Measurements from ENCODE around the gene DDX39B.

The DDX39B gene

DNA sequence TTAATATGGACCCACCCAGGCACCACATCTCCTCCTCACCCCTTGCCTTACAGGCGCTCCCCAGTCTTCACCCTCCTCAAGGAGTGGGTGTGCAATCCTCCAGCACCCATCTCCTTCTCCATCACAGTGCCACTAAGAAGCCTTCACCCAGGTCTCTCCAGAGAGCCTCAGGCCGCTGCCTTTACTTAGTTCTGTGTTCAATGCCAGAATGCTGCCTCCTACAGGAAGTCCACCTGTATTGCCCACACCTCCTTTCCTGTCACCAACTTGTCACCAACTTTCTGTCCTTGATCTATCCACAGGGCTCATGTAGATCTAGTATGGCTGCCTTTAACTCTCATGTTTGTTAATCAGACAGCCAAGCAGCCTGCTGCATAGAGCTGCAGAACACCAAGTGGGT, 43.7 kb upstream of the DDX39B start:
- H3K4me3 ChIP-seq (ENCODE audit: low read depth, low read length), result no peak overlapping the region
- peak; percentile 83 for DNase-seq (ENCODE audit: low read depth)
- TF ChIP-seq, protein P1, sequence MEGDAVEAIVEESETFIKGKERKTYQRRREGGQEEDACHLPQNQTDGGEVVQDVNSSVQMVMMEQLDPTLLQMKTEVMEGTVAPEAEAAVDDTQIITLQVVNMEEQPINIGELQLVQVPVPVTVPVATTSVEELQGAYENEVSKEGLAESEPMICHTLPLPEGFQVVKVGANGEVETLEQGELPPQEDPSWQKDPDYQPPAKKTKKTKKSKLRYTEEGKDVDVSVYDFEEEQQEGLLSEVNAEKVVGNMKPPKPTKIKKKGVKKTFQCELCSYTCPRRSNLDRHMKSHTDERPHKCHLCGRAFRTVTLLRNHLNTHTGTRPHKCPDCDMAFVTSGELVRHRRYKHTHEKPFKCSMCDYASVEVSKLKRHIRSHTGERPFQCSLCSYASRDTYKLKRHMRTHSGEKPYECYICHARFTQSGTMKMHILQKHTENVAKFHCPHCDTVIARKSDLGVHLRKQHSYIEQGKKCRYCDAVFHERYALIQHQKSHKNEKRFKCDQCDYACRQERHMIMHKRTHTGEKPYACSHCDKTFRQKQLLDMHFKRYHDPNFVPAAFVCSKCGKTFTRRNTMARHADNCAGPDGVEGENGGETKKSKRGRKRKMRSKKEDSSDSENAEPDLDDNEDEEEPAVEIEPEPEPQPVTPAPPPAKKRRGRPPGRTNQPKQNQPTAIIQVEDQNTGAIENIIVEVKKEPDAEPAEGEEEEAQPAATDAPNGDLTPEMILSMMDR (IDR thresholded peaks at IDR 0.05; ENCODE audit: insufficient read depth, low read depth, low read length, missing control alignments), result peak; percentile 62

DNA sequence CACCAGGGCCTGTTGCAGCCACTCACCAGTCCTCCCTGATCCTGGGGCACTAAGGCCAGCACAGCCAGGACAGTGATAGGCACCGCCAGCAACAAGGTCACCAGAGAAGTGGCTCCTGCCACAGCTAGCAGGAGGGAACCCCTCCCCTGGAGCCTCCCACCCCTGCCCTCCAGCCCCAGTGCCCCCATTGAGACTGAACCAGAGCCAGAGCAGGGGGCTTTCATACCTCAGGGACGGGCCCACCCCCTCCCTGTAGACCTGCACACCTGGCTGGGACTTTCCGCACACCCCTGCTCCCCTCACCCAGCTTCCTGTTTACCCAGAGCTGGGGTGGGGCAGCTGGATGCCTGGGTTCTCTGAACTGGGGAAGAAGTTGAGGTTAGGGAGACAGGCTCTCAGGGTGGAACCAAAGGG, 40.4 kb upstream of the DDX39B start, which contains the start of gene LTB:
Gene LTB, minus strand, starts transcription at position 195 of the 414 bp plus-strand sequence. Its CDS starts 7 bp downstream, at position 188.
- TF ChIP-seq, protein P1 (IDR thresholded peaks at IDR 0.05; ENCODE audit: insufficient read depth, low read depth, low read length, missing control alignments), result no peak
- peak within 1 kb of the TSS; percentile 84 for H3K4me3 ChIP-seq (ENCODE audit: low read depth, low read length)
- peak; percentile 55 for DNase-seq (ENCODE audit: low read depth)

DNA sequence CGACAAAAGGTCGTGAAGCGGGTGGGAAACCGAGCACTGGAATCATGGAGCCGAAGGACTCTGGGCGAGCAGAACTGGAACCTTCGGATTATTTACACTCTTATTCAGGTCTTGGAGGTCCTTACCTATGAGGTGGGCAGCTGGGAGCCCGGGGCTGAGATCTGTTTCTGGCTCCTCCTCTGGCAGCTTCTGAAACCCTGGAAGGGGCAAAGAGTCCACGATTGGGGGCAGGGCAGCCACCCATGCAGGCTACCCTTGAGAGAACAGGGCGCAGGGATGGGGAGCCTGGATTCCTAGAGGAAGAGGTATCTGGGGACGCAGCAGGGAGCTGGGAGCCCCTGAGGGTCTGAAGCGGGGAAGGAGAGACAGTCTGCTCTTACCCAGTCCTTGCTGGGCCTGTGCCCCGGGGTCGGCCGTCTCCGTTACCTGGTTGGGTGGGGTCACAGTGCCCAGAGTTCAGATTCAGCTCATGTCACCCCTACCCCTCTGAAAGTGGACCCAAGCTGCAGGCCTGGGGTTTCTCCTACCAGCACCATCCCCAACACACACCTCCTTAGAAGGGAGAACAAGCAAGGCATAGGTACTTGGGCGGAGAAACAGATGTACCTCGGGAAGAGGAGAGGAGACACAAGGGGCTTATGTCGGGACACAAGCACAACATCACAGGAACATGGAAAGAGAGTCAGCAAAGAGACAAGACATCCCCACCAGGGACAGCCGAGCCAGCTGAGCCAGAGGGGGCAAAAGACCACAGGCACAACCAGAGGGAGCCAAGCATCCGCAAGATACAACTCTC, 39.8 kb upstream of the DDX39B start:
- DNase-seq (ENCODE audit: low read depth), result no peak
- peak overlapping the region; percentile 84 for H3K4me3 ChIP-seq (ENCODE audit: low read depth, low read length)
- TF ChIP-seq, protein P1 (IDR thresholded peaks at IDR 0.05; ENCODE audit: insufficient read depth, low read depth, low read length, missing control alignments), result no peak

DNA sequence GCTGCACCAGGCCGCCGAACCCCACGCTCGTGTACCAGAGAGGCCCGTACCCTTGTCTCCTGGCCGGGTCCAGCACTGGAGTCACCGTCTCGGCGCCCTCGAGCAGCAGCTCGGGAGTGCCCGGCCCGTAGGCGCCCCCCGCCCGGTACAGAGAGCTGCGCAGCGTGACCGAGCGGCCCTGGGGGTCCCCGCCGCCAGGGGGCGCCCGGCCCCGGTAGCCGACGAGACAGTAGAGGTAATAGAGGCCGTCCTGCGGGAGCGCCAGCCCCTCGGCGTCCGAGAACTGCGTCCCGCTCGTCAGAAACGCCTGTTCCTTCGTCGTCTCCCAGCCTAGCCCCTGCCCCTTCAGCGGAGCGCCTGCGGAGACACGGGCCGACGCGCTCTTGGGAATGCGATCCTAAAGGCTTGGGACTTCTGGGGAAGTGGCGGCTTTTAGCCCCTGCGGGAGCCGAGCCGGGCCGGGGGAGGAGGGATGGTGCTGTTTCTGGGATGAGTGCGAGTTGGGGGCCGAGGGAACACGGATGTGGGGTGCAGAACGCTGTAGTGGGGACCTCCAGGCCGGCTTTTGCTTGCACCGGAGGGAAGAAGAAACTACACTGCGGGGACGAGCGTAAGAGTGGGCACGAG, 39.1 kb upstream of the DDX39B start:
- TF ChIP-seq, protein P1 (IDR thresholded peaks at IDR 0.05; ENCODE audit: insufficient read depth, low read depth, low read length, missing control alignments), result peak; percentile 94
- peak overlapping the region; percentile 84 for H3K4me3 ChIP-seq (ENCODE audit: low read depth, low read length)
- DNase-seq (ENCODE audit: low read depth), result peak; percentile 88

DNA sequence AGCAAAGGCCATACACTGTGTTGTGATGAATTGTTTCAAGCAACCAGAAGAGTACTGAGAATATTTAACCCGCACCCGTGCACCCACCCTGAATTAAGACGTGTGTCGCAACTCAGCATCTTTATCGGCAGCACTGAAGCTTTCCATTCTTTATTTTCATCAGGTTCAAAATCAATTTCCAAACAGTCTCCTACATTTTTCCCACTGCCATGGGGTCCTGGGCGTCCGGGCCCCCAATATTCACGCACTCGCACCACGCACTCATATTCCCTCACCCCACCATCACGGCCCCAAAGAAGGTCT, 38.6 kb upstream of the DDX39B start:
- DNase-seq (ENCODE audit: low read depth), result no peak

DNA sequence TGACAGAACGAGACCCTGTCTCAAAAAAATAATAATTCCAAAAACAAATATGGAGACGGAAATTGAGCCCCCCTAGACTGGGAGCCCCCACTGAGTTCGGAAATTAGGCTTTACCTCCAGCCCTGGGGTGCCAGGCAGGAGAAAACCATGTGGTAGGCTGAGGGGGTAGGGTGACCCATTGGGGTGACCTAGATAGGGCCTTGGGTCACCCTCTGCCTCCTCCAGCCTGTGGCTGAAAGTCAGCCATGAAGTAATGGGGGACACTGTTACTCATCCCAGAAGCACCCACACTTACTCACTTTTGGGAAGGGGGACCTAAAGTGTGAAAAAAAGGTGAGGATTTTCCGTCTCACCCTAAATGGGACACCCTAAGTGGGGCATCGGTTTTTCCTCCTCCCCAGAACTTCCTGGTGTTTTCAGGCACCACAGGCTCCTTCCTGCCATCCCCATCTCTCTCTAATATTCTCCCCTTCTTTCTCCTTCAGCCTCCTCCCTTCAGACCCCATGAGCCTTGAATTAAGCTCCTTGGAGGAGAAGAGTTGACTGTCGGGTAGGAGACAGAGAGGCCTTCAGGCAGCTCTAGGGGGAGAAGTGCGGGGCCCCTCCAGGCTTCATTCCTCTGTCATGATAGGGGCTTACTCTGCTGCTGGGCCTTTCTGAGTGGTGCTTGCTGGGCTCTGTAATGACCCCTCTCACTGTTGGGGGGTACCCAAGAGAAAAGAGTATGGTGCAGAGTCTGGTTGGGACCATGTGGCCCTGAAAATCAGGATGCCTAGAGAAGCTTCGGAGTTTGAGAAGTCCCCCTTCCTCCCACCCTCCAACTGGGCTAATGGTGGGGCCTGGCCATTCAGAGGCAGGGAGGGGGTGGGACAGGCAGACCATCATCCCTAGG, 38.0 kb upstream of the DDX39B start:
- no peak for DNase-seq (ENCODE audit: low read depth)
- TF ChIP-seq, protein P1 (IDR thresholded peaks at IDR 0.05; ENCODE audit: insufficient read depth, low read depth, low read length, missing control alignments), result no peak
- peak overlapping the region; percentile 84 for H3K4me3 ChIP-seq (ENCODE audit: low read depth, low read length)

More for the DNA sequence above, 38.6 kb upstream of the DDX39B start:
- peak overlapping the region; percentile 84 for H3K4me3 ChIP-seq (ENCODE audit: low read depth, low read length)
- TF ChIP-seq, protein P1 (IDR thresholded peaks at IDR 0.05; ENCODE audit: insufficient read depth, low read depth, low read length, missing control alignments), result no peak
